Retinal pigment epithelial cell (primary cell): ENCODE results near the gene TNFSF10.

ENCODE experiments used
- DNase-seq: peaks from one replicate; pipeline ENCODE4 v3.0.0-alpha.2; 2010; ENCODE audit warnings: low read depth
- H3K4me3 ChIP-seq: 2 replicates; pipeline ENCODE4 v1.5.1; 2011; ENCODE audit warnings: mild to moderate bottlenecking, low read length, control low read depth, moderate library complexity
- TF ChIP-seq, protein P1 (sequence below): conservative IDR thresholded peaks from 2 replicates; pipeline ENCODE4 v1.5.1; 2011; ENCODE audit warnings: low read depth, low read length, control low read depth, inconsistent platforms

TNFSF10 gene

DNA sequence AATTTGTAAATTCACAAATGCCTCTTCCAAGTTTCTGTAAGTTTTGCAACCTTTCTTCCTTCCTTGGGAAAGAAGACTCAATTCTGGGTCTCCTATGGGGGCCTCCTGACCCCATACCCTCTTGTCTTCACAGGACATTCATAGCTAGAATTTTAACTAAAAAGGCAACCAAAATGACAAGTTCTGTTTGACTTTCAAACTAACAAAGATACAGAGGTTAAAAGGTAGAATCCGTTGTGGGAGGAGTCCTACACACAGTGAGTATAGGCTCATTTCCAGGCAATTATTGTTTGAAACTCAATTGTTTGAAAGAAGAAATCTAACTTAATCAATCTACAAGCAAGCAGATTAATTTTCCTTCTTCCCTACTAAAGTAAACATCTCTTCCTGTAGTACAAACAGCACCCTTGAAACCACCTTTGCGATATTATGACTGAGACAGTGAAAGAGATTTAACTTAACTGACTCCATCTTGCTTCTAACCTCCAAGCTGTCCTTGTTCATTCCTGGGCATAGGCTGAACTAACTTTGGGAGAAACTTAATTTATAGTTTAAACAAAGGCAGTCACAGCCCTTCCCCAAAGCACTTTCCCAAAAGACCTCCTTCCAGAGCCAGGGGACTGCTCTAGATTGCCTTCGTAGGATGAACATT lies 14.4 kb upstream of the TNFSF10 start:
- TF ChIP-seq, protein P1, sequence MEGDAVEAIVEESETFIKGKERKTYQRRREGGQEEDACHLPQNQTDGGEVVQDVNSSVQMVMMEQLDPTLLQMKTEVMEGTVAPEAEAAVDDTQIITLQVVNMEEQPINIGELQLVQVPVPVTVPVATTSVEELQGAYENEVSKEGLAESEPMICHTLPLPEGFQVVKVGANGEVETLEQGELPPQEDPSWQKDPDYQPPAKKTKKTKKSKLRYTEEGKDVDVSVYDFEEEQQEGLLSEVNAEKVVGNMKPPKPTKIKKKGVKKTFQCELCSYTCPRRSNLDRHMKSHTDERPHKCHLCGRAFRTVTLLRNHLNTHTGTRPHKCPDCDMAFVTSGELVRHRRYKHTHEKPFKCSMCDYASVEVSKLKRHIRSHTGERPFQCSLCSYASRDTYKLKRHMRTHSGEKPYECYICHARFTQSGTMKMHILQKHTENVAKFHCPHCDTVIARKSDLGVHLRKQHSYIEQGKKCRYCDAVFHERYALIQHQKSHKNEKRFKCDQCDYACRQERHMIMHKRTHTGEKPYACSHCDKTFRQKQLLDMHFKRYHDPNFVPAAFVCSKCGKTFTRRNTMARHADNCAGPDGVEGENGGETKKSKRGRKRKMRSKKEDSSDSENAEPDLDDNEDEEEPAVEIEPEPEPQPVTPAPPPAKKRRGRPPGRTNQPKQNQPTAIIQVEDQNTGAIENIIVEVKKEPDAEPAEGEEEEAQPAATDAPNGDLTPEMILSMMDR: no peak
- no peak overlapping the region for H3K4me3 ChIP-seq
- no peak for DNase-seq

DNA sequence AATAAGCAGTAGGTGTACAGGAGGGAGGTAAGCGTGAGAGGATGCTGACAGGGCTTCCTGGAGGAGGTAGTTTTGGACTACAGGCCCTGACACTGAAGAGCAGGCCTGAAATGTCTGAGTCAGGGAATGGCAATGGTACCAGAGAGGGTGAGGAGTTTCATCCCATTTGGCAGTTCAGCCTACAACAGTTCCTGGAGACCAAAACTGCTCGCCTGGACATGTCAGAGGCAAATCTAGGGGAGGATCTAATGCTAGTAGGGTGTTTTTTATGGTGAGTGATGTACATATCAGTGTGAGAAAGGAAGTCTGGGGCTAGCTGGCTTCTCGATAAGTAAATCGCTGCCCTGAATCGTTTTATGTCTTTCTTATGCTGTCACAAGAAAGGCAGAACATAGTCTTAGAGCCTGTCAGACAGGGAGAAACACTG lies 13.8 kb upstream of the TNFSF10 start:
- no peak overlapping the region for H3K4me3 ChIP-seq
- no peak for DNase-seq
- TF ChIP-seq, protein P1: no peak

DNA sequence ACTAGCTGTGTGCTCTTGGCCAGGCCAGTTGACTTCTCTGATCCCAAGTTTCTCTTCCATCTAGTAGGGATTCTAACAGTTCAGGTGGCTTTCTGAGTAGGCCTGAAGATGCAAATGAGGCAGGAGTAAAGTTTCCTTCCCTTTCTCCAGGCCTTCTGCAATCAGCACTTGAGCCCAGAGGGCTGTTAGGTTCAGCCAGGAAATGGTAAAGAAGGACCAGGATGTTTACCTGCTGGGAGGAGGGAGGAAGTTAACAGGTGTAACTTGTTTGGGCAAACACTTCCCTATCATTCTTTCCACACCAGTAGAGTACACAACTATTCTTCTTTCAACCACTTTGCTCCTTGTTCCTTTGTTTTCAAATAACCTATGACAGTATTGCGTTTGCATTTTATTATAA lies 13.3 kb upstream of the TNFSF10 start:
- TF ChIP-seq, protein P1: no peak
- H3K4me3 ChIP-seq: no peak overlapping the region
- DNase-seq: no peak

DNA sequence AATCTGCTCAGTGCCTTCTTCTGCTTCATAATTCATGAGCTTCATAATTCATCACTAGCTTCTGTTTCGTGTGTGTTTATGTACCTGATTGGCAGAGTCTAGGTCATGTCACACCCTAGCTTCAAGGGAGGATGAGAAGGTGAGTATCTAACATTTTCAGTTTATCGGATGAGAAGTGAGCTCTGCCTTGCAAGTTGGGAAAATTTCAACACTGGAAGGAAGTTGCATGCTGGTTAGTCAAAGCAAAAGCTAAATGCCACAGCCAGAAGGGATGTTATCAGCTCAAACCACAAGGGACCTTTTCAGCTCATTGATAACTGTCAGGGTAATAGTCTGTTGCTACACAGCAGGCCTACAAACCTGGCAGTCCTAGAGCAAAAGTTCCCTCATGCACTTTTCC lies 7.3 kb upstream of the TNFSF10 start:
- no peak for DNase-seq
- TF ChIP-seq, protein P1: no peak
- H3K4me3 ChIP-seq: no peak overlapping the region

DNA sequence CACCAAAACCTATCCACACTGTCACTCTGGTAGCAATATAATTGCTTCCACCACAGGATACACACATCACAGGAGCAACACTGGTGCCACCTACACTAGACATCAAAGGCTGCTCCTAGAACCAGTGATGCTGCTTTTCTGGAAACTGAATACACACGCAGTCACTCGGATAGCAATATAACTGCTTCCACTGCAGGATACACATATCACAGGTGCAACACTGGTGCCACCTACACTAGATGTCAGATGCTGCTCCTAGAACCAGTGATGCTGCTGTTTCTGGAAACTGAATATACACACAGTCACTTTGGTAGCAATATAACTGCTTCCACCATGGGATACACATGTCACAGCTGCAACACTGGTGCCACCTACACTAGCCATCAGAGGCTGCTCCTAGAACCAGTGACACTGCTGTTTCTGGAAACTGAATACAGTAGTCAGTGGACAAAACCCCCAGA lies 6.9 kb upstream of the TNFSF10 start:
- TF ChIP-seq, protein P1: no peak
- DNase-seq: no peak
- H3K4me3 ChIP-seq: no peak overlapping the region

DNA sequence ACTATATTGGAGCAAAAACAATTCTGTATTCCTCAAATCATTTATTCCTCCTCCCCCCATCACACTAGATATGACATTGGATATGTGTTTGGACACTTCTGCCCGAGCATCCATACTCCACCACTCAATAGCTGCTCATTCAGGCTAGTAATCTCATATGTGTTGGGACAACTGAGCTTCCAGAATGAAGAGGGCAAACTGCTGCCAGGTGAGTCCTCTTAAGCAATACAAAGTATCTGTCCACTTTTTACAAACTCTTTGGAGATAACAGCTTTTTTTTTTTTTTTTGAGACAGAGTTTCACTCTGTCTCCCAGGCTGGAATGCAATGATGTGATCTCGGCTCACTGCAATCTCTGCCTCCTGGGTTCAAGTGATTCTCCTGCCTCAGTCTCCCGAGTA lies 5.4 kb upstream of the TNFSF10 start:
- no peak overlapping the region for H3K4me3 ChIP-seq
- TF ChIP-seq, protein P1: no peak
- DNase-seq: no peak

DNA sequence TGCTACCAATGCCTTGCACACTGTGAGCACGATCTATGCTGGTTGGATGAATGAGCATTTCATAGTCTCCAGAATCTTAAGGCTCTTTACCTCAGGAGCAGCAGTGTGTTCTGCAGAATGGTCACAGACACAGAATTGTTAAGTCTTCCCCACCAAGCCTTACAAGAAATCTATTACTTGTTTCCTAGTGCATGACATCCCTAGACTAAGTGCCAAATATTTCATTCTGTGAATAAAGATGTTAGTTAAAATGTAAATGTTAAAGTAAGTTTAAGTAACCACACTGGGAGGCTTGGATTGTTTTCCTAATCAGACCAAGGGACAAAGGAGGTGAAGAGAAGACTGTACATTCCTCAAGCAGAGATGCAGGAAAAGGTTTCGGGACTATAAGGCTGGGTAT lies 4.1 kb upstream of the TNFSF10 start:
- no peak for DNase-seq
- TF ChIP-seq, protein P1: no peak
- no peak overlapping the region for H3K4me3 ChIP-seq
